ENCODE data around the gene KIR3DL2.
"Not testable (repeated sequence)": the region's sequence is repeated elsewhere in the genome, so short reads cannot be mapped to it uniquely, and the experiment has no call there.

DNA sequence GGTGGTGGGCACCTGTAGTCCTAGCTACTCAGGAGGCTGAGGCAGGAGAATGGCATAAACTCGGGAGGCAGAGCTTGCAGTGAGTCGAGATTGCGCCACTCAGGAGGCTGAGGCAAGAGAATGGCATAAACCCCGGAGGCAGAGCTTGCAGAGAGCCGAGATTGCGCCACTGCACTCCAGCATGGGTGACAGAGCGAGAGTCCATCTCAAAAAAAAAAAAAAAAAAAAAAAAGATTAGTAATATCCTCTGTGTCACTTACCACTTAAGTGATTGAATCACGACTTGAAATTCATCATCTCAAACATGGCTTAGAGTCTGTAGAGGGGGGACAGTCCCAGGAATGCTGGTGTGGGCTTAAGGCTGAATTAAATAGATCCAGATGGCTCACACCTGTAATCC lies 50.9 kb downstream of the KIR3DL2 start:
- not testable (repeated sequence) for TF ChIP-seq POLR2A, EP300 (IDR thresholded peaks at IDR 0.05)
- TF ChIP-seq, protein P1, sequence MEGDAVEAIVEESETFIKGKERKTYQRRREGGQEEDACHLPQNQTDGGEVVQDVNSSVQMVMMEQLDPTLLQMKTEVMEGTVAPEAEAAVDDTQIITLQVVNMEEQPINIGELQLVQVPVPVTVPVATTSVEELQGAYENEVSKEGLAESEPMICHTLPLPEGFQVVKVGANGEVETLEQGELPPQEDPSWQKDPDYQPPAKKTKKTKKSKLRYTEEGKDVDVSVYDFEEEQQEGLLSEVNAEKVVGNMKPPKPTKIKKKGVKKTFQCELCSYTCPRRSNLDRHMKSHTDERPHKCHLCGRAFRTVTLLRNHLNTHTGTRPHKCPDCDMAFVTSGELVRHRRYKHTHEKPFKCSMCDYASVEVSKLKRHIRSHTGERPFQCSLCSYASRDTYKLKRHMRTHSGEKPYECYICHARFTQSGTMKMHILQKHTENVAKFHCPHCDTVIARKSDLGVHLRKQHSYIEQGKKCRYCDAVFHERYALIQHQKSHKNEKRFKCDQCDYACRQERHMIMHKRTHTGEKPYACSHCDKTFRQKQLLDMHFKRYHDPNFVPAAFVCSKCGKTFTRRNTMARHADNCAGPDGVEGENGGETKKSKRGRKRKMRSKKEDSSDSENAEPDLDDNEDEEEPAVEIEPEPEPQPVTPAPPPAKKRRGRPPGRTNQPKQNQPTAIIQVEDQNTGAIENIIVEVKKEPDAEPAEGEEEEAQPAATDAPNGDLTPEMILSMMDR (IDR thresholded peaks at IDR 0.05), result not testable (repeated sequence)

Data from sigmoid colon (tissue), 4 donors.